ENCODE data around the gene TNIK.

DNA sequence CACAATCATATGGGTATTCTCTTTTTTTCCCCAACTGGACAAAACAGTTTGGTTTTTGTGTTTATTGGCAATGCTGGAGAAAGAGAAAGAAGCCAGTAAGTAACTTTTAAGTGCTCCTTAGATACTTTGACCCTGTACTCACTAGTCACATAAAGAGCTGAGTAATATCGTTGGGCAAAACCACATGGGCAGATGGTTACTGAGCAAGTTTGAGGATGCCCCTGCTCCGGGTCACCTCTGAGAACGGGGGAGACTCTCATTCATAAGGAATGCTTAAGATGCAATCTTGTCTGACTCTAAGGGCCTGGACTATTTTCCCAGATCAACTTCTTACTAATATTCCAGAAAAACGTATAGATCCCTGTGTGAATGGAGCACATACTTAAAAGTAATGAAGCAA, 327.3 kb downstream of the TNIK start:
- TF ChIP-seq EP300 (IDR thresholded peaks at IDR 0.05; ENCODE audit: borderline replicate concordance in 1 of 2, low read depth in 1 of 2, low read length in 1 of 2): peak in 1 of 2 experiments; percentile 78; a peak in 2 of 4 replicates
- TF ChIP-seq POLR2AphosphoS5 (IDR thresholded peaks at IDR 0.05; ENCODE audit: low read depth, low read length): no peak
- TF ChIP-seq, protein P1, sequence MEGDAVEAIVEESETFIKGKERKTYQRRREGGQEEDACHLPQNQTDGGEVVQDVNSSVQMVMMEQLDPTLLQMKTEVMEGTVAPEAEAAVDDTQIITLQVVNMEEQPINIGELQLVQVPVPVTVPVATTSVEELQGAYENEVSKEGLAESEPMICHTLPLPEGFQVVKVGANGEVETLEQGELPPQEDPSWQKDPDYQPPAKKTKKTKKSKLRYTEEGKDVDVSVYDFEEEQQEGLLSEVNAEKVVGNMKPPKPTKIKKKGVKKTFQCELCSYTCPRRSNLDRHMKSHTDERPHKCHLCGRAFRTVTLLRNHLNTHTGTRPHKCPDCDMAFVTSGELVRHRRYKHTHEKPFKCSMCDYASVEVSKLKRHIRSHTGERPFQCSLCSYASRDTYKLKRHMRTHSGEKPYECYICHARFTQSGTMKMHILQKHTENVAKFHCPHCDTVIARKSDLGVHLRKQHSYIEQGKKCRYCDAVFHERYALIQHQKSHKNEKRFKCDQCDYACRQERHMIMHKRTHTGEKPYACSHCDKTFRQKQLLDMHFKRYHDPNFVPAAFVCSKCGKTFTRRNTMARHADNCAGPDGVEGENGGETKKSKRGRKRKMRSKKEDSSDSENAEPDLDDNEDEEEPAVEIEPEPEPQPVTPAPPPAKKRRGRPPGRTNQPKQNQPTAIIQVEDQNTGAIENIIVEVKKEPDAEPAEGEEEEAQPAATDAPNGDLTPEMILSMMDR (IDR thresholded peaks at IDR 0.05): no peak
- no peak for TF ChIP-seq MXI1 (IDR thresholded peaks at IDR 0.05; ENCODE audit: low read depth, low read length)
- TF ChIP-seq RAD21 (IDR thresholded peaks at IDR 0.05; ENCODE audit: low read length): no peak
- no peak for TF ChIP-seq TAF1 (IDR thresholded peaks at IDR 0.05; ENCODE audit: borderline replicate concordance, low read depth, low read length)
- TF ChIP-seq TEAD4 (IDR thresholded peaks at IDR 0.05; ENCODE audit: borderline replicate concordance, insufficient read depth): peak; percentile 65; the same call in 1 of the 2 replicates
- peak; percentile 87 for TF ChIP-seq TCF12 (IDR thresholded peaks at IDR 0.05)
